ENCODE data around the gene SLC4A9.
"Not testable (repeated sequence)": the region's sequence is repeated elsewhere in the genome, so short reads cannot be mapped to it uniquely, and the experiment has no call there.

Gene SLC4A9

GRCh38 chr5:140336388-140336787 lies 23.6 kb upstream of the SLC4A9 start:
- no peak for FAIRE-seq
- DNase-seq (ENCODE audit: insufficient read length, low spot score): no peak

DNA sequence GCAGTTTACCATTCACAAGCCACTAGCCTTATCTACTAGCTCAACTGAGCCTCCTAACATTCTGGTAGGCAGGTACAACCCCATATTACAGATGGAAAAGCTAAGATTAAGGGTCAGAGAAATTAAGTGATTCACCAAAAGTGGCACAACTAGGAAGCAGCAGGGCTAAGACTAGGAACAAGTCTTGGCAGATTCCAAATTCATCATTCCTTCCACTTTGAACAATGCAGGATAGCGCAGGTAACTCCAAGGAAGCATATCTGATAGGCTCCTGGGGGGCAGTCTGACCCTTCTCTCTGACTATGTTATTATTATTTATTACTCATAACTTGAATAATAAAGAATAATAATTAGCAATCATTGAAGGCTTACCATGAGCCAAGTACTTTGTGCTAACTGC lies 22.1 kb upstream of the SLC4A9 start:
- DNase-seq (ENCODE audit: insufficient read length, low spot score) (no peak), FAIRE-seq (no peak)

- FAIRE-seq (peak; percentile 13), DNase-seq (ENCODE audit: insufficient read length, low spot score) (no peak)
Measured at GRCh38 chr5:140338336-140338735, 21.7 kb upstream of the SLC4A9 start.

- DNase-seq (ENCODE audit: insufficient read length, low spot score) (no peak), FAIRE-seq (no peak)
Measured at GRCh38 chr5:140338908-140339307, 21.1 kb upstream of the SLC4A9 start.

DNA sequence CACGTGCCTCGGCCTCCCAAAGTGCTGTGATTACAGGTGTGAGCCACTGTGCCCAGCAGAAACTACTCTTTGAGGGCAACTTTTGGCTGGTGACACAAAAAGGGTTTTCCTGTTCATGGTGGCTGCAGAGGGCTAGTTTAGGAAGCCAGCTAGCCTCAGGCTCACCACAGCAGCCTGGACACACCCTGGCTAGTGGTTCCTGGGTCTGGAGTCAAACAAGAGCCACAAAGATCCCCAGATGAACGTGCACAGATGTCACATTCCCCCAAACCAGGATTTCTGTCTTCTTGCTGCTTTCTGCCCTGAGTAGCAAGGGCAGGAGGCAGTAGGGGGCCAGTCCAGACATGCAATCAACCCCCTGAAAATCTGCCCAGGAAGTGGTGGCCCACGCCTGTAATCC lies 20.4 kb upstream of the SLC4A9 start:
- FAIRE-seq (no peak), DNase-seq (ENCODE audit: insufficient read length, low spot score) (no peak)

GRCh38 chr5:140340605-140341121 lies 19.3 kb upstream of the SLC4A9 start:
- DNase-seq (ENCODE audit: insufficient read length, low spot score) (no peak), FAIRE-seq (no peak)

DNA sequence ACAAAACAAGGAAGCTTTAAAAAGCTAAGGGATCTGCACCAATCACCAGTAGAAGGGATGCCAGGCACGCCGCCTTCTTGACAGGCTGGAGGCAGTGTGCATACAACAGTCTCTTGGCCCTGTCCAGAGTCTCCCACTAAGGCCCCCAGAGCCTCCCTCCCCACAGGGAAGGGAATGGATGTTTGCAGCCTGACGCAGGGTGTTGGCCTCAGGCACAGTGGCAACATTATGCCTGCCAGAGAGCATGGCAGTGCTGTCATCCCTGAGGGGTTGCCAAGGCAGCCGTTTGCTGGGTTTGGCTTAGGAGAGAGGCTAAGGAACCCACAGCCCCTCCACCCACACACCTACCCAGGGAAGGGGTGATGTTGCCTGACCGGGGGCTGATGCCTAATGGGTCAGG lies 18.4 kb upstream of the SLC4A9 start:
- DNase-seq (ENCODE audit: insufficient read length, low spot score) (no peak), FAIRE-seq (no peak)

- no peak for FAIRE-seq
Measured at GRCh38 chr5:140342287-140342686, 17.7 kb upstream of the SLC4A9 start.

DNA sequence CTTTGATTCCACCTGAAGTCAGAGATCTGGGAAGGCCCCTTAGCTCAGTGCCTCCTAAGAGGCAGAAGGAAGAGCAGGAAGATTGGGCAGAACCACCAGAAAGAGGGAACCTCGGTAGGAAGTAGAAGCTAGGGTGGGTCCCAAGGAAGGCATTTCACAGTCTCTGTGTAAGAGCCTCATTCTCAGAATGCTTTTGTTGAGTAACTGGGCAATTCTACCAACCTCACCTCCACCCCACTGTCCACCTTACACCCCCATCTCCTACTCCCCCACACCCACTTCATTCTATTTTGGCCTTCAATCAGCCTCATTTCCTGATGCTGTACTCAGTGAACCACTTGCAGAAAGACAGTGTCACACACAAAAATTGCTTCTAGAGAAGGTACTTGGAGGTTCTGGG lies 17.1 kb upstream of the SLC4A9 start:
- FAIRE-seq (no peak), DNase-seq (ENCODE audit: insufficient read length, low spot score) (no peak)

More at GRCh38 chr5:140342287-140342686, 17.7 kb upstream of the SLC4A9 start:
- no peak for DNase-seq (ENCODE audit: insufficient read length, low spot score)

DNA sequence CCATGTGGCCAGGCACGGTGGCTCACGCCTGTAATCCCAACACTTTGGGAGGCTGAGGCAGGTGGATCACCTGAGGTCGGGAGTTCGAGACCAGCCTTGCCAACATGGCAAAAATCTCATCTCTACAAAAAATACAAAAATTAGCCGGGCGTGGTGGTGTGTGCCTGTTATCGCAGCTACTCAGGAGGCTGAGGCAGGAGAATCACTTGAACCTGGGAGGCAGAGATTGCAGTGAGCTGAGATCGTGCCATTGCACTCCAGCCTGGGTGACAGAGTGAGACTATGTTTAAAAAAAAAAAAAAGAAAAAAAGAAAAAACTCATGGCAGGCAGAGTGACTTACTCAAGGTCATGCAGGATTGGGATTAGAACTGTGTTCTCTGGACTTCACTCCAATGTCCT lies 16.1 kb upstream of the SLC4A9 start:
- DNase-seq (ENCODE audit: insufficient read length, low spot score): not testable (repeated sequence)

GRCh38 chr5:140344683-140345423 lies 15.1 kb upstream of the SLC4A9 start:
- DNase-seq (ENCODE audit: insufficient read length, low spot score): peak; percentile 46
- FAIRE-seq: peak; percentile 69

More for the DNA sequence above, 16.1 kb upstream of the SLC4A9 start:
- FAIRE-seq: not testable (repeated sequence)

DNA sequence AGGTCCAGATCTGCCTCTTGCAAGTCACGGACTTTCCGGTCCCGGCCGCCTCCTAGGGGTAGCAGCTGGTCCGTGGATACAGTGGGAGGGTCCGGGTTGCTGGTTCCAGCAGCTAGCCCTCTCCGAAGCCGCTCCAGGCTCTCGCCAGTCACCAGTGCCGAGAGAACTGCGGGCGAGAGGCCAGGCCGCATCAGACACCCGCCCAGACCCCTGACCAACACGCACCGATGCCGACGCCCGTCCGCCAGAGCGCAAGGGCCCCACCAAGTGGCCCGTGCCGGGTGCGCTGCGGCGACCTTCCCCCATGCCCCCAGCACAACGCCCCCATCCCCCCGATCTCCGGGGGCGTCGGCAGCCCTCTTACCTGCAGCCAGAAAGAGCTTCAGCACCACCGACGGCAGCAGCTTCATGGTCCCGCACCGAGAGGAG lies 14.1 kb upstream of the SLC4A9 start:
- DNase-seq (ENCODE audit: insufficient read length, low spot score): peak; percentile 58
- FAIRE-seq: no peak

DNA sequence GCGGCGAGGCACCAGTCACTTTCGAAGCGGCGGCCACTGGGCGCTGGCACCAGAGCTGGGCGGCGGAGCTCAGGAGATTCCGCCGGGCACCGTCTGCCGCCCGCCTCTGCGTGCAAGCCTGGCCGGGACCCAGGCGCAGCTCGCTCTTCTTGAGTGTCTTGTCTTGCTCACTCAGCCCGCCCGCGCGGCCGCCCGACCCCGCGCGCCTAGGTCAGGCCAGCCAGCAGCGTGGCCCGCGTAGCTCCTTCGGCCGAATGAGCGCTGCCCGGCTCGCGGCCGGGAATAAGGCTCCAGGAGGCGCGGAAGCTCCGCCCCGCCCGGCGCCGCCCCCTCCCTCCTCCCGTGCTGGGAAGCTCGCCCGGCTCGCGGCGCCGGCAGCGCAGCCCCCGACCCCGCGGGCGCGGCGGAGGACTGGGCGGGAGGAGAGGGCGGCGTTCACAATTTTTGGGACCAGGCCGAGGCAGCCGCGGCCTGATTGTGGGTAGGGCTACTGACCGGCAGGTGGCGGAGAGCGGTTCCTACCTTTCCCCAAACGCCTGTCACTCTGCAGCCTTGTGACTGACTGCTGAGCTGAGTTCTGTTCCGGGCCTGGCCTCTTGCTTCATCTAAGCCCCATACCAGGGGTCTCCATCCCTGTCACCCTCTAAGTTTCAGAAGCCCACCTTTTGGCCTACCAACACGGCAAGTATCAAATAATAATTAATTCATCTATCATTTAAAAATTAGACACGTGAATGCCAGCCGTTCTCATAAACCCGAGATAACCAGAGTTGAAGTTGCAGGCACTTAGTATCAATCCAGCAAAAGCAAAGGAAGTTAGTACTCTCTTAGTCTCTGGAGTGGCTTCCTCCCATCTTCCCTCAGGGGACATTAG lies 13.4 kb upstream of the SLC4A9 start, which contains the start of gene HBEGF:
HBEGF (minus strand) TSS at position 256 of the 874 bp plus-strand sequence. CDS start 275 bp downstream, outside the sequence.
- peak; percentile 81 for FAIRE-seq
- peak; percentile 84 for DNase-seq (ENCODE audit: insufficient read length, low spot score)

GRCh38 chr5:140347360-140347759 lies 12.6 kb upstream of the SLC4A9 start:
- DNase-seq (ENCODE audit: insufficient read length, low spot score) (no peak), FAIRE-seq (no peak)

DNA sequence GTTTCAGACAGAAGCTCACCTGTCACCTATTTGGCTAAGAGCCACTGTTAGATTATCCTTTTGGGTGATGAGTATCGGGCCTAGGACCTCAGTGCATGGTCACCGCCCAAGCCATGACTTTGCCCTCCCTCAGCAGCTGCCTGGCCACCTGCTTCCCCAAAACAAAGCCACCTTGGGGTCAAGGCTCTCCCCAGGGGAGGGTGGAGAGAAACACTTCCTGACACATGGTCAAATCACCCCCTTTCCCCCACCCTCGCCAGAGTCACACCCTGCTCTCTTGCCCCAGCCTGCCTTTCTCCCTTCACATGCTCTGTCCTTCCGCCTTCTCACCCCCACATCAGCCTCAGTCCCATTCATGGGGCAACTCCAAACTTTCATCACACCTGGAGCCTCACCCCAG lies 11.9 kb upstream of the SLC4A9 start:
- no peak for DNase-seq (ENCODE audit: insufficient read length, low spot score)

DNA sequence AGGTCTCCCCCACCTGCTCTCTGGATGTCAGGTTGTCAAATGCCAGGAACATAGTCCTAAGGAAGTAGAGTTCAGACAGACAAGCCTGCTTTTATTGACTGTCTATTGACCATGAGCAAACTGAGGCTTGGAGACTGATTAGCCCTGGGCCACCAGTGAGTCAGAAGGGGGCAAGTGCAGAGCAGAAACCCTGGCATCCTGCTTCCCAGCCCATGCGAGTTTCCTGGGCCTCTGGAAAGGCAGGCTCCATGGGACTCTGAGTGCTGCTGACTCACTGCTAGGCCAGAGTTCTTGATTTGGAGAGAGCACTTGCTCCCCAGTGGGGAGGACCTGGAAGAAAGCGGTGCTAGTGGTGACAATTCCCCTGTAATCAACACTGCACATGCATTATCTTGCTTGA lies 10.8 kb upstream of the SLC4A9 start:
- DNase-seq (ENCODE audit: insufficient read length, low spot score) (no peak), FAIRE-seq (no peak)

More for the DNA sequence above, 11.9 kb upstream of the SLC4A9 start:
- no peak for FAIRE-seq

- DNase-seq (ENCODE audit: insufficient read length, low spot score) (peak; percentile 66), FAIRE-seq (no peak)
Measured at GRCh38 chr5:140351609-140352334, 8.2 kb upstream of the SLC4A9 start.

DNA sequence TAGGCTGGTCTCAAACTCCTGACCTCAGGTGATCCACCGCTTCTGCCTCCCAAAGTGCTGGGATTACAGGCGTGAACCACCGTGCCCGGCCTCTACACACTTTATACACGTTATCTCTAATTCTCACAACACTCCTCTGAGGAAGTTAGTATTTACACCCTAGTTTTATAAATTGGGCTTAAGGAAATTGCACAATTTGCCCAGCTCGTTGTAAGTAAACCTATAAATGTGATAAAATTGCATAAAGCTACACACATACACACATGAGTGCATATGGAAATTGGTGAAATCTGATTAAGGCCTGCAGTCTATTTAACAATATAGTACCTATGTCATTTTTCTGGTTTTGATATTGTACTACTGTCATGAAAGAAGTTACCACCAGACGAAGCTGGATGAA lies 4.4 kb upstream of the SLC4A9 start:
- DNase-seq (ENCODE audit: insufficient read length, low spot score) (no peak), FAIRE-seq (no peak)

DNA sequence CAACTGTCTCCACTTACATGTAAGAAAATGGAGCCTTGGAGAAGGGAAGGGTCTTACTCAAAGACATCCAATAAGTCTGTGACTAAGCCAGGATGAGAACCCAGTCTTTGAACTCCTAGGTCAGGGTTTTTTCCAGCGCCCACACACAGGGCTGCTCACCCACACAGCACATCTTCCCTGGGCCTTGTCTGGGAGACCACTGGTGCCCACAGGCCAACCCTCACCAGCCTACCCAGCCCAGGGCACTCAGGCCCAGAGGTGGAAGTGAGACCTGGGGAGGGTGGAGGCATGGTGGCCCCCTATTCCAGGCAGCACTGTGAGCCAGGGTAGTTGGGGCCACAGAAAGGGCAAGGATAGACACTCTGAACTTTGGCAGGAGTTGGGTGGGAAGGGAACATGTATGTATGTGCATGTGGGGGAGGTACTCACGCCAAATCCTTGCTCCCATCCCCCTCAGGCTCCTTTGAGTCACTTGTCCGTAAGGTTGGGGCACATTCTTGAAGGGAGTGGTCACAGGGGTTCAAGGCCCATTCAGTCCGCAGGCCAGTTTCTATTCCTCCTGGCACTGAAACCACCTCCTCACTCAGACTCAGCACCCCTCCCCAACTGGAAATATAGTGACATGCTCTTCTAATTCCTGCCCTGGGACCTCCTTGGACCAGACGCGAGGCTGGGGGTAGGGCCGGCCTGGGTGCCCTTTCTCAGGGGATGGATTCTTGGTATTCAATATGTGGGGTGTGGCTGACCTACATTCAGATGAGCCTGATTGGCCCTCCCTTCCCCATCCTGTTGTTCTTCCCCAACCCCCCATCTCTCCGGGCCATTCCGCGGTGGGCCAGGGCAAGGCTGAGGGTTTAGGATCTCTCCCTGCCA lies 2.9 kb upstream of the SLC4A9 start:
- FAIRE-seq (no peak), DNase-seq (ENCODE audit: insufficient read length, low spot score) (no peak)

GRCh38 chr5:140357726-140358093 lies 2.3 kb upstream of the SLC4A9 start:
- DNase-seq (ENCODE audit: insufficient read length, low spot score) (peak; percentile 90), FAIRE-seq (peak; percentile 86)

Data from HTR-8/SVneo (cell line).